Panc1 (cell line): Measurements from ENCODE around the gene KRTAP5-1. TPM values are rescaled to one million over a fixed set of nuclear protein-coding genes. Genes with fewer than 3 reads are reported as not detected.

Experiments
- ATAC-seq: fragments of 200-7000 bp; cut with Tn5 transposase; 2 replicates; pipeline ENCODE4 v1.9.1; 2020; ENCODE audit warnings: mild to moderate bottlenecking, moderate library complexity
- BruUV-seq: library from RNA; stranded (reverse); fragments of 400-500 nt; replicated peaks from 2 replicates; lab custom pipeline; 2021; lab: Mats Ljungman, UMichigan
- CTCF ChIA-PET: fragments of 300-600 bp; sonication (Branson Sonifier 250); formaldehyde crosslinking; loops from one replicate; lab custom pipeline; 2022; ENCODE audit warnings: antibody characterized with exemption; lab: Charles Lee
- POLR2A ChIA-PET: fragments of 300-600 bp; sonication (Branson Sonifier 250); formaldehyde crosslinking; loops from one replicate; lab custom pipeline; 2022; ENCODE audit warnings: antibody characterized with exemption; lab: Charles Lee
- DNase-seq: peaks from one replicate; pipeline ENCODE4 v3.0.0-alpha.2; 2010; ENCODE audit warnings: low read depth, low spot score
- H3K27ac ChIP-seq: 2 replicates; pipeline ENCODE4 v1.5.1; 2011; ENCODE audit warnings: mild to moderate bottlenecking, low read length, inconsistent platforms
- H3K27me3 ChIP-seq: fragments of 200-500 bp; sonication (Bioruptor generic); 2 replicates; pipeline ENCODE4 v1.6.0; 2014; ENCODE audit warnings: low read length, inconsistent platforms; ENCODE audit not compliant: control insufficient read depth, insufficient read depth
- H3K36me3 ChIP-seq: fragments of 200-500 bp; sonication (Bioruptor generic); 2 replicates; pipeline ENCODE4 v1.5.1; 2014; ENCODE audit warnings: inconsistent platforms, mild to moderate bottlenecking, low read length, moderate library complexity; ENCODE audit not compliant: control insufficient read depth, insufficient read depth
- H3K4me1 ChIP-seq: 2 replicates; pipeline ENCODE4 v1.5.1; 2011; ENCODE audit warnings: inconsistent platforms, mild to moderate bottlenecking, low read length, moderate library complexity; ENCODE audit not compliant: control insufficient read depth, insufficient read depth
- H3K4me3 ChIP-seq, 2 experiments: 2 replicates each; pipeline ENCODE4 v1.5.1; 2011 to 2012; ENCODE audit warnings: low read depth in 2 of 2, low read length in 2 of 2, mild to moderate bottlenecking in 2 of 2, inconsistent platforms in 1 of 2, moderate library complexity in 1 of 2
- H3K9me3 ChIP-seq: fragments of 200-500 bp; sonication (Bioruptor generic); 2 replicates; pipeline ENCODE4 v1.5.1; 2014; ENCODE audit warnings: low read depth, mild to moderate bottlenecking, inconsistent platforms, low read length, moderate library complexity; ENCODE audit not compliant: control insufficient read depth, insufficient read depth
- CTCF ChIP-seq: fragments of 450-650 bp; IDR thresholded peaks from 2 replicates; pipeline ENCODE4 v1.5.1; 2017; ENCODE audit warnings: mild to moderate bottlenecking
- POLR2AphosphoS5 ChIP-seq: IDR thresholded peaks from 2 replicates; pipeline ENCODE4 v1.6.1; 2012; ENCODE audit warnings: mild to moderate bottlenecking, low read depth, low read length, moderate library complexity
- REST ChIP-seq, 2 experiments: IDR thresholded peaks; 2 replicates each; pipeline ENCODE4 v1.6.1; 2011 to 2012; ENCODE audit warnings: low read depth in 2 of 2, control low read depth in 1 of 2, low read length in 1 of 2, mild to moderate bottlenecking in 1 of 2, moderate library complexity in 1 of 2; ENCODE audit not compliant: insufficient read depth in 1 of 2
- SIN3A ChIP-seq: IDR thresholded peaks from 2 replicates; pipeline ENCODE4 v1.6.1; 2012; ENCODE audit warnings: low read depth, mild to moderate bottlenecking, low read length, moderate library complexity, borderline replicate concordance; ENCODE audit not compliant: insufficient read depth
- TCF7L2 ChIP-seq: IDR thresholded peaks from 2 replicates; pipeline ENCODE4 v1.6.1; 2011; ENCODE audit warnings: mild to moderate bottlenecking, low read depth, low read length, inconsistent platforms
- in situ Hi-C: cut with HindIII; loops from 2 replicates; pipeline ENCODE4 v1.10.0; 2016; ENCODE audit warnings: low sequenced_read_pairs, low pct_unique_long_range_greater_than_20kb
- intact Hi-C: fragments of 100-400 bp; cut with micrococcal nuclease; formaldehyde crosslinking; loops from one replicate; pipeline ENCODE4 v1.10.0; 2022; ENCODE audit not compliant: unreplicated experiment
- total RNA-seq: library from RNA; stranded (reverse); gene quantifications from one replicate; pipeline ENCODE4 v1.2.1, GENCODE V29; 2021; ENCODE audit not compliant: unreplicated experiment

KRTAP5-1 gene
- total RNA-seq, 1 experiment from 2014 or later, result not detected

GRCh38 chr11:1543606-1544263, 41.3 kb downstream of the KRTAP5-1 start:
- CTCF ChIA-PET, result no interaction called here
- intact Hi-C loops (loop anchor here (10.0 kb wide), 1 partner anchor 281 kb away; no protein-coding TSS in a partner anchor), in situ Hi-C loops (no loop called here)
- H3K27ac ChIP-seq, result no peak overlapping the region
- 0 out of 2 replicates have a peak, but pooled peaks cover 2% of the 10 kb centered on the region for H3K27me3 ChIP-seq
- DNase-seq, result no peak
- TF ChIP-seq TCF7L2 (no peak), POLR2AphosphoS5 (no peak), SIN3A (no peak), REST (IDR thresholded peaks at IDR 0.05; ENCODE audit: insufficient read depth in 1 of 2, low read depth in 2 of 2, low read length in 1 of 2) (no peak), CTCF (no peak)
- ATAC-seq, result no peak
- no peaks in the 10 kb centered on the region; the same call in 1 of the 2 replicates for H3K36me3 ChIP-seq
- POLR2A ChIA-PET, result no interaction called here
- no peak overlapping the region for H3K4me3 ChIP-seq
- no peaks in the 10 kb centered on the region for H3K9me3 ChIP-seq
- H3K4me1 ChIP-seq, result peaks cover 10% of the 10 kb centered on the region
- no TSS peak for BruUV-seq

GRCh38 chr11:1542267-1542666, 42.8 kb downstream of the KRTAP5-1 start:
- no peaks in the 10 kb centered on the region; the same call in 1 of the 2 replicates for H3K36me3 ChIP-seq
- CTCF ChIA-PET, result no interaction called here
- no peak for ATAC-seq
- intact Hi-C loops (loop anchor here (10.0 kb wide), 1 partner anchor 283 kb away; no protein-coding TSS in a partner anchor), in situ Hi-C loops (no loop called here)
- no peak for TF ChIP-seq REST (IDR thresholded peaks at IDR 0.05; ENCODE audit: insufficient read depth in 1 of 2, low read depth in 2 of 2, low read length in 1 of 2)
- no peak for TF ChIP-seq CTCF
- peaks cover 6% of the 10 kb centered on the region for H3K27me3 ChIP-seq
- H3K27ac ChIP-seq, result no peak overlapping the region
- no peak overlapping the region for H3K4me3 ChIP-seq
- no peak for DNase-seq
- H3K9me3 ChIP-seq, result no peaks in the 10 kb centered on the region
- no peaks in the 10 kb centered on the region for H3K4me1 ChIP-seq
- BruUV-seq, result no TSS peak
- POLR2A ChIA-PET, result no interaction called here
